ENCODE measurements around the gene TRAPPC14.
"Not testable (repeated sequence)": the region's sequence is repeated elsewhere in the genome, so short reads cannot be mapped to it uniquely, and the experiment has no call there.

Gene TRAPPC14

GRCh38 chr7:100153708-100154535 is 4.6 kb downstream of the TRAPPC14 start:
- DNase-seq = no peak

GRCh38 chr7:100152937-100153666 is 5.4 kb downstream of the TRAPPC14 start:
- DNase-seq = no peak

GRCh38 chr7:100152404-100152803 is 6.1 kb downstream of the TRAPPC14 start:
- DNase-seq = no peak

DNA sequence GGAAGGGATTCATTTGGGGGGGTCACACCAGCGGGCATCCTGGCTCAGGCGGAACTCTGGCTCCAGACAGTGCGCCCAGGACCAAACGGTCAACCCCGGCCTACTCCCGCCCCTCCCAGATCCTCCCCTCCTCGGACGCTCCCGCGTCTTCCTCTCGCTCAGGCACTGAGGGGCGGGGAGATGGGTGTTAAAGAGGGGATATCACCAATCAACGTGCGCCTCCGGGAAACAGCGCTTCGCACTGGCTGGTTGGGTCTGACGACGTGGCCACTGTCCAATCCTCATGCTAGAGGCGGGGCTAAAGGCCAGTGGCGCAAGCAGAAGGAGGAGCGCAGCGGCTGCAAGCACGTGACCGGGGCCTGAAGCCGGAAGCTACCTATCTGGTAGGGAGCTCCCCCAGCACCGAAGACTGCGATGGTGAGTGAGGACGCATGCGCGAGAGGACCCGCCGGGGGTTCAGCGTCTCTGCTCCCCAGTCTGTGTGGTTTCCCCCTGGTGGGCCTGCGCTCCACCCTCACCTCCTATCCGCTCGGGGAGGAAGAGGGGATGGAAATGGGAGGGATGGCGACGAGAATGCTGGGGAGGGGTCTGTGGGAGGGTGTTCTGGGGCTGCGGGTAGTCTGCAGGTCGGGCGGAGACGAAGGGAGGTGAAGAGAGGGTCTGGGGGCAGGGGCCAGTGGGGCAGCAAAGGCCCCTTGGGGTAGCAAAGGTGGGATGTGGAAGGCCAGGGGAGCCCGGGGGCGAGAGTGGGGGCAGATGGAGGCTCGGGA is 9.8 kb downstream of the TRAPPC14 start, which contains the start of gene LAMTOR4:
LAMTOR4 (plus strand) TSS at position 360 of the 770 bp plus-strand sequence; CDS start at position 415, 55 bp downstream.
- DNase-seq = peak; percentile 86 to 98

DNA sequence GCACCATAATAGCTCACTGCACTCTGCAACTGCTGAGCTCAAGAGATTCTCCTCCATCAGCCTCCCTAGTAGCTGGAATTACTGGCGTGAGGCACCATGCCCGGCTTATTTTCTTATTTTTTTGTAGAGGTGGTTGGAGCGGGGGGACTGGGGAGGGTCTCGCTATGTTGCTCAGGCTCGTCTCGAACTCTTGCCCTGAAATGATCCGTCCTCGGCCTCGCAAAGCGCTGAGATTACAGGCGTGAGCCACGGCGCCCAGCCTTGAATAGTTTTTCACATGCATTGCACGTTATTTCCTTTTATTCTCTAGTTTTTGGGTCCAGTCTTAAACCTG is 10.3 kb downstream of the TRAPPC14 start:
- no peak for DNase-seq

DNA sequence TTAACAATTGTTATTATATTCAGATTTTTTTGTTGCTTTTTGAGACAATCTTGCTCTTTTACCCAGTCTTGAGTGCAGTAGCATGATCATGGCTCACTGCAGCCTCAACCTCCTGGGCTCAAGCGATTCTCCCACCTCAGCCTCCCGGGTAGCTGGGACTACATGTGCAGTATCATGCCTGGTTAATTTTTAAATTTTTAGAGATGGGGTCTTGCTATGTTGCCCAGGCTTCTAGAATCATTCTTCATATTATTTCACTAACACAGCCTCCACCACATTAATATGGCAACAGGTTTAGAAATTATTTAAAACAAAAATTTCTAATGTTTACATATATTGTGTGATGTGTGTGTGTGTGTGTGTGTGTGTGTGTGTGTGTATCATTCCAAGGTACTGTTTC is 11.2 kb downstream of the TRAPPC14 start:
- no peak for DNase-seq

- DNase-seq = not testable (repeated sequence)
These were observed 12.2 kb downstream of the TRAPPC14 start for GRCh38 chr7:100146350-100146749.

DNA sequence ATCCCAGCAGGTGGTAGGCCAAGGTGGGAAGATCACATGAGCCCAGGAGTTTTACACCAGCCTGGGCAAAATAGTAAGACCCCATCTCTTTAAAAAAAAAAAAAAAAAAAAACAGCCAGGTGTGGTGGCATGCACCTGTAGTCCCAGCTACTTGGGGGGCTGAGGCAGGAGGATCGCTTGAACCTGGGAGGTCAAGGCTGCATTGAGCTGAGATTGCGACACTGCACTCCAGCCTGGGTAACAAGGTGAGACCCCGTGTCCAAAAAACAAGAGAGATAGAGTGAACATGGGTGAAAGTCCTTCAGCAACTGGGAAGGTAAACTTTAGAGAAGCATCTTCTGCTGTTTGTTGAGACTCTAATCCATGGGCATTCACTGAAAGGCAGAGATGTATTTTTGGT is 16.1 kb downstream of the TRAPPC14 start:
- DNase-seq = no peak

DNA sequence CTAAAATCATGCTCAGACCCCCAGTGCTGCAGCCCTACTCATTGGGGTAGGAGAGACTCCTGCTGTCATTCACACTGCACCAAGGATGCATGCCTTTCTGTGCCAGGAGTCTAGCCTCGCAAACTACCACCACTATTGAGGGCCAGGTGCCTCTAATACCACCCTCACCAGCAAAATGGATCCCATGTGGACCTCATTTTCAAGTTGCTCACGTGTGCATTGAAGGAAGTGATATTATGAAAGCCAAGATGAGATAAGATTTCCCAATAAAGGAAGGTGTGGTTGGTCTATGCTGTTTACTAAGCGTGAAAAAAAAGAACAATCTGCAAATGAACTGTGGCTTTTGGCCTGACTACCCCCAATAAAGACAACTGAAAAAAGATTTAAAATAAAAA is 17.0 kb downstream of the TRAPPC14 start:
- DNase-seq = no peak

GRCh38 chr7:100137851-100138760 is 20.4 kb downstream of the TRAPPC14 start:
- no peak for DNase-seq

- peak; percentile 7 to 59 for DNase-seq
These were observed 25.8 kb downstream of the TRAPPC14 start for GRCh38 chr7:100132697-100133151.

GRCh38 chr7:100132126-100132525 is 26.4 kb downstream of the TRAPPC14 start:
- no peak for DNase-seq

GRCh38 chr7:100130608-100131453 is 27.7 kb downstream of the TRAPPC14 start:
- DNase-seq = peak; percentile 23 to 70

DNA sequence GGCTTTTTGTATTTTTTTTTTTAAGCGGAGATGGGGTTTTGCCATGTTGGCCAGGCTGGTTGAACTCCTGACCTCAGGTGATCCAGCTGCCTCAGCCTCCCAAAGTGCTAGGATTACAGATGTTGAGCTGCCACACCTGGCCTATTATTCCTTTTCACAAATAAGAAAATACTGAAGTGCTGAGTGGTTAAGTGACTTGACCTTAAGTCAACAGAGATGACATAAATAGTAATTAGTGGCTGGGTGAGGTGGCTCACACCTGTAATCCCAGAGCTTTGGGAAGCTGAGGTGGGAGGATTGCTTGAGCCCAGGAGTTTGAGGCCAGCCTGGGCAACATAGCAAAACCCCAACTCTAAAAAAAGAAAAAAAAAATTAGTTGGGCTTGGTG is 28.3 kb downstream of the TRAPPC14 start:
- not testable (repeated sequence) for DNase-seq

DNA sequence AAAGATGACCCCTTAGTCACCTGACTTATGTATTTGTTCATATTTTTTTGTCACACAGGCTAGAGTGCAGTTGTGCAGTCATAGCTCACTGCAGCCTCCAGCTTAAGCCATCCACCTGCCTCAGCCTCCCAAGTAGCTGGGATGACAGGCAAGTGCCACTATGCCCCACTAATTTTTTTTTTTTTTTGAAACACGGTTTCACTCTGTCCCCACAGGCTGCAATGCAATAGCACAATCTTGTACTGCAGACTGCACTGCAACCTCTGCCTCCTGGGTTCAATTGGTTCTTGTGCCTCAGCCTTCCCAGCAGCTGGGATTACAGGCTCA is 29.9 kb downstream of the TRAPPC14 start:
- DNase-seq = no peak

DNA sequence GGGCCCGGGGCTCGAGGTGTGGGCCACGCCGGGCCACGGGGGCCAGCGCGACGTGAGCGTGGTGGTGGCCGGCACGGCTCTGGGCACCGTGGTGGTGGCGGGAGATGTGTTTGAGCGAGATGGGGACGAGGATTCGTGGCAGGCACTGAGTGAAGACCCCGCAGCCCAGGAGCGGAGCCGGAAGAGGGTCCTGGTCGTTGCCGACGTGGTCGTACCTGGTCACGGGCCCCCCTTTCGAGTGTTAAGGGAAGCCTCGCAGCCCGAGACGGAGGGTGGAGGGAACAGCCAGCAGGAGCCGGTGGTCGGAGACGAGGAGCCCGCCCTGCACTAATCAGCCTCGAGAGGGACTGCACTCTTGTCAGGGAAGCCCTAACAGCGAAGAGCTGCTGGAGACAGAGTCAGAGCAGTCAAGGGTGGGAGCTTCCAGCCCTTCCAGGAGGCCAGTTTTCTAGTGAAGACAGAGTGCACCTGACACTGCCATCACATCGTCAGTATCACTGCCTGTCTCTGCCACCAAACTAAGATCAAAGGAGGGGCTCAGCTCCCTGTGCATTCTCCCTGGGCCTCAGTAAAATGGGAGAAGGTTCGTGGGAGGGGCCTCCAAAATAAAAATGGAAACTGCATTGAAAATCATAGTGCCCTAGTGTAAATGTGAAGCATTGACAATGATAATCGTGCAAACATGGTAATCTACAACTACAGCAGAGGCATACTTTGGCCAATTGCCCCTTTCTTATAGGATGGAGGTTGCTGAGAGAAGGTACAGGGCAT is 30.5 kb downstream of the TRAPPC14 start:
- DNase-seq = no peak

DNA sequence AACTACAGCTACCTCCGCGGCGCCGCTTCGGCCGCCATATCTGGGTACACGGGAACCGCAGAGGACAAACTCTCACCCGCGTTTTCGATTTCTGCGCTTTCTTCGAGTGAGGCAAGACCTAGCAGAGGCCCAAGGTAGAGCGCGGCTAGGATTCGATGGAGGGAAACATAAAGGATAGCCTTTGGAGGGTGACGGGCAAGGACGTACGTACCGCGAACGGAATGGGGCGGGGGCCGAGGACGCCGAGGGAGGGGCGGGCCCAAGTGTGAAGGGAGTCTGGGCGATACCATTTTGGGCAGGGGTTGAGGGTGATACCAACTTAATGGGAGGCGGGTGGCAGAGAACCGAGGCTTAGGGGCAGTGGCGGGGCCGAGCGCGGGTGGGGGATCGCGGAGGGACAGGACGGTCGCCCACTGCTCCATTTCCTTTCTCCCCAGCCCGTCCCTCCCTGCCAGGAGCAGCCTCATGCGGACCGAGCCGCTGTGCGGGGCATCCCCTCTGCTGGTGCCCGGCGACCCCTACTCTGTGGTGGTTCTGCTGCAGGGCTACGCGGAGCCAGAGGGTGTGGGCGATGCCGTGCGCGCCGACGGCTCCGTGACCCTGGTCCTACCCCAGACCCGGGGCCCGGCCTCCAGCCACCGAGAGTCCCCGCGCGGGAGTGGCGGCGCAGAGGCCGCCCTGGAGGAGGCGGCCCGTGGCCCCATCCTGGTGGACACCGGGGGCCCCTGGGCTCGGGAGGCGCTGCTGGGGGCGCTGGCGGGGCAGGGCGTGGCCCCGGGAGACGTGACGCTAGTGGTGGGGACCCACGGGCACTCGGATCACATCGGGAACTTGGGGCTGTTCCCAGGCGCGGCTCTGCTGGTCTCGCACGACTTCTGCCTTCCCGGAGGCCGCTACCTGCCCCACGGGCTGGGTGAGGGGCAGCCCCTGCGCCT is 31.3 kb downstream of the TRAPPC14 start, which contains the start of gene MBLAC1:
MBLAC1 (plus strand) TSS at position 37 of the 935 bp plus-strand sequence; CDS start at position 466, 429 bp downstream.
- DNase-seq = peak; percentile 43 to 85

GRCh38 chr7:100126239-100126930 is 32.1 kb downstream of the TRAPPC14 start:
- no peak for DNase-seq
